Tibial nerve (tissue), 4 donors: Measurements from ENCODE around the gene NAP1L5. TPM values are rescaled to one million over a fixed set of nuclear protein-coding genes. Genes with fewer than 3 reads are reported as not detected.

Experiments
- DNase-seq, 2 donors: peaks; one replicate each; pipeline ENCODE4 v3.0.0-alpha.2; 2019; ENCODE audit warnings: low spot score in 2 of 2
- H3K27ac ChIP-seq, 4 donors: fragments of 200-600 bp; sonication (generic) in 3 of 4; one replicate each; pipeline ENCODE4 v1.5.1; 2017 to 2019; ENCODE audit warnings: mild to moderate bottlenecking in 1 of 4
- H3K27me3 ChIP-seq, 2 donors: fragments of 200-600 bp; sonication (generic) in 1 of 2; one replicate each; pipeline versions ENCODE4 v1.5.1 to v1.6.0; 2017 to 2019
- H3K36me3 ChIP-seq, 3 donors: fragments of 200-600 bp; sonication (generic); one replicate each; pipeline ENCODE4 v1.5.1; 2018 to 2019
- H3K4me1 ChIP-seq, 4 donors: fragments of 200-600 bp; sonication (generic) in 3 of 4; one replicate each; pipeline ENCODE4 v1.5.1; 2017 to 2019
- H3K4me3 ChIP-seq, 4 donors: fragments of 200-600 bp; sonication (generic) in 3 of 4; one replicate each; pipeline ENCODE4 v1.5.1; 2017 to 2019; ENCODE audit warnings: mild to moderate bottlenecking in 1 of 4, moderate library complexity in 1 of 4
- H3K9me3 ChIP-seq, 4 donors: fragments of 200-600 bp; sonication (generic) in 3 of 4; one replicate each; pipeline ENCODE4 v1.5.1; 2017 to 2019
- EP300 ChIP-seq, 2 donors: sonication (generic); formaldehyde crosslinking; IDR thresholded peaks; one replicate each; pipeline ENCODE4 v1.6.1; 2017; ENCODE audit warnings: antibody characterized with exemption in 2 of 2, mild to moderate bottlenecking in 1 of 2
- POLR2A ChIP-seq, 2 donors: fragments of 450-650 bp; IDR thresholded peaks; one replicate each; pipeline ENCODE4 v1.6.1; 2017; ENCODE audit warnings: antibody characterized with exemption in 2 of 2, mild to moderate bottlenecking in 2 of 2, moderate library complexity in 2 of 2
- WGBS, 2 donors: methylation state at CpG; one replicate each; pipeline ENCODE4 v1.1.5; 2018; 5-methylcytosine and 5-hydroxymethylcytosine counted together
- small RNA-seq: library from RNA; depleted of rRNA; stranded (forward); fragments of <200 nt; gene quantifications from one replicate; pipeline ENCODE3, GENCODE V24; 2016
- total RNA-seq, 4 donors: library from RNA; depleted of rRNA; stranded (reverse); fragments of >200 nt; gene quantifications; one replicate each; pipeline ENCODE4 v1.1.0, GENCODE V29; 2016
- TF ChIP-seq, protein P1 (sequence below), 5 experiments: fragments of 200-600 bp in 3 of 5; fragments of 450-650 bp in 2 of 5; sonication (generic) in 3 of 5; IDR thresholded peaks; one replicate each; pipeline ENCODE4 v1.5.1; 2016 to 2019; ENCODE audit warnings: antibody characterized with exemption in 5 of 5, mild to moderate bottlenecking in 3 of 5, moderate library complexity in 2 of 5

NAP1L5 gene
- total RNA-seq, 4 donors from 2014 or later, result 6.1 to 10.2 (median 10.0) TPM

- Histone ChIP-seq H3K36me3 (no peaks in the 10 kb centered on the region), H3K27ac (no peak overlapping the region), H3K9me3 (peaks cover 0 to 16% (median 4%) of the 10 kb centered on the region in 4 donors), H3K4me1 (peaks cover 0 to 3% (median 0%) of the 10 kb centered on the region in 4 donors), H3K27me3 (no peaks in the 10 kb centered on the region), H3K4me3 (no peak overlapping the region)
- WGBS, 2 donors, result 80 to 86% methylated on average over 7 of the region's 7 CpGs
- no peak for DNase-seq
- no peak for TF ChIP-seq EP300 (IDR thresholded peaks at IDR 0.05)
These were observed 50.9 kb downstream of the NAP1L5 start for GRCh38 chr4:88646528-88647280.

DNA sequence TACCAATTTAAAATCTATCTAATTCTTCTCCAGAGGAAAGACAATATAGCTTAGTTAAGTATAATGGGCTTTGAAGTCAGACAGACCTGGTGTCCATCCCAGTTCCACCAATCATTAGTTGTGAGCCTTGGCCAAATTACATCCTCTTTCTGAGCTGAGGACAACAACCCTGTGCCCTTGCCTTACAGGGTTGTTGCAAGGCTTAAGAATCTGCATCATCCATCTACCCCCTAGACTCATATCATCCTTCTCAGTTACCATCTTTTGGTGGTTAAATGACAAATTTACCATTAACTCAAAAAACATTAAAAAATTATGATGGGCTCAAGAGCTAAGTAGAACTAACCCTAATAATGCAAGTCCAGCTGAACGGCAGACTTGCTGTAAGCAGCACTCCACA lies 51.6 kb downstream of the NAP1L5 start:
- H3K9me3 ChIP-seq, result peaks cover 0 to 16% (median 4%) of the 10 kb centered on the region in 4 donors
- TF ChIP-seq, protein P1, sequence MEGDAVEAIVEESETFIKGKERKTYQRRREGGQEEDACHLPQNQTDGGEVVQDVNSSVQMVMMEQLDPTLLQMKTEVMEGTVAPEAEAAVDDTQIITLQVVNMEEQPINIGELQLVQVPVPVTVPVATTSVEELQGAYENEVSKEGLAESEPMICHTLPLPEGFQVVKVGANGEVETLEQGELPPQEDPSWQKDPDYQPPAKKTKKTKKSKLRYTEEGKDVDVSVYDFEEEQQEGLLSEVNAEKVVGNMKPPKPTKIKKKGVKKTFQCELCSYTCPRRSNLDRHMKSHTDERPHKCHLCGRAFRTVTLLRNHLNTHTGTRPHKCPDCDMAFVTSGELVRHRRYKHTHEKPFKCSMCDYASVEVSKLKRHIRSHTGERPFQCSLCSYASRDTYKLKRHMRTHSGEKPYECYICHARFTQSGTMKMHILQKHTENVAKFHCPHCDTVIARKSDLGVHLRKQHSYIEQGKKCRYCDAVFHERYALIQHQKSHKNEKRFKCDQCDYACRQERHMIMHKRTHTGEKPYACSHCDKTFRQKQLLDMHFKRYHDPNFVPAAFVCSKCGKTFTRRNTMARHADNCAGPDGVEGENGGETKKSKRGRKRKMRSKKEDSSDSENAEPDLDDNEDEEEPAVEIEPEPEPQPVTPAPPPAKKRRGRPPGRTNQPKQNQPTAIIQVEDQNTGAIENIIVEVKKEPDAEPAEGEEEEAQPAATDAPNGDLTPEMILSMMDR (IDR thresholded peaks at IDR 0.05), result no peak
- TF ChIP-seq EP300 (IDR thresholded peaks at IDR 0.05) (no peak), POLR2A (IDR thresholded peaks at IDR 0.05) (no peak)
- no peaks in the 10 kb centered on the region for H3K36me3 ChIP-seq
- H3K27me3 ChIP-seq, result no peaks in the 10 kb centered on the region
- H3K4me3 ChIP-seq, result no peak overlapping the region
- H3K4me1 ChIP-seq, result peaks cover 0 to 3% (median 0%) of the 10 kb centered on the region in 4 donors
- WGBS, 2 donors, result 69 to 71% methylated on average over 1 of the region's 1 CpG
- DNase-seq, result no peak
- H3K27ac ChIP-seq, result no peak overlapping the region

Small RNA genes within 50 kb of the gene (small RNA-seq; reads per million reads assigned to genes)
- not detected for gene RF02115
- gene RNU6-33P, result not detected

Other genes with a start within 250 kb of the NAP1L5 start
- 1 to 10 TPM; 2.1 to 9.2 (median 6.5) TPM for gene HERC5, start 240.7 kb downstream of the NAP1L5 start, total RNA-seq
- 100 to 1,000 TPM; 104 to 135 (median 105) TPM for gene PYURF, start 174.1 kb downstream of the NAP1L5 start, total RNA-seq
- gene HERC3, start 105.3 kb downstream of the NAP1L5 start, total RNA-seq, result 10 to 100 TPM; 30.0 to 61.0 (median 42.0) TPM